ENCODE data around the gene ZNF652.

GRCh38 chr17:49343273-49343672 is 18.8 kb downstream of the ZNF652 start:
- TF ChIP-seq, protein P1, sequence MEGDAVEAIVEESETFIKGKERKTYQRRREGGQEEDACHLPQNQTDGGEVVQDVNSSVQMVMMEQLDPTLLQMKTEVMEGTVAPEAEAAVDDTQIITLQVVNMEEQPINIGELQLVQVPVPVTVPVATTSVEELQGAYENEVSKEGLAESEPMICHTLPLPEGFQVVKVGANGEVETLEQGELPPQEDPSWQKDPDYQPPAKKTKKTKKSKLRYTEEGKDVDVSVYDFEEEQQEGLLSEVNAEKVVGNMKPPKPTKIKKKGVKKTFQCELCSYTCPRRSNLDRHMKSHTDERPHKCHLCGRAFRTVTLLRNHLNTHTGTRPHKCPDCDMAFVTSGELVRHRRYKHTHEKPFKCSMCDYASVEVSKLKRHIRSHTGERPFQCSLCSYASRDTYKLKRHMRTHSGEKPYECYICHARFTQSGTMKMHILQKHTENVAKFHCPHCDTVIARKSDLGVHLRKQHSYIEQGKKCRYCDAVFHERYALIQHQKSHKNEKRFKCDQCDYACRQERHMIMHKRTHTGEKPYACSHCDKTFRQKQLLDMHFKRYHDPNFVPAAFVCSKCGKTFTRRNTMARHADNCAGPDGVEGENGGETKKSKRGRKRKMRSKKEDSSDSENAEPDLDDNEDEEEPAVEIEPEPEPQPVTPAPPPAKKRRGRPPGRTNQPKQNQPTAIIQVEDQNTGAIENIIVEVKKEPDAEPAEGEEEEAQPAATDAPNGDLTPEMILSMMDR (IDR thresholded peaks at IDR 0.05): no peak
- no peak for TF ChIP-seq POLR2AphosphoS5 (IDR thresholded peaks at IDR 0.05)
